GM18517 (cell line): ENCODE results near the gene SPATA2.

Source experiments
- ATAC-seq: cut with Tn5 transposase; IDR thresholded peaks from one replicate; pipeline ENCODE4 v1.9.1; 2021; ENCODE audit warnings: mild to moderate bottlenecking, moderate library complexity; ENCODE audit not compliant: unreplicated experiment

Gene SPATA2

GRCh38 chr20:49887251-49888211 lies 27.8 kb downstream of the SPATA2 start:
- ATAC-seq: no peak

GRCh38 chr20:49886571-49887213 lies 28.6 kb downstream of the SPATA2 start:
- no peak for ATAC-seq

GRCh38 chr20:49885558-49886332 lies 29.6 kb downstream of the SPATA2 start:
- ATAC-seq: no peak

- ATAC-seq: no peak
Observed at GRCh38 chr20:49883246-49883802, 32.0 kb downstream of the SPATA2 start.

- ATAC-seq: no peak
Observed at GRCh38 chr20:49882171-49882970, 33.0 kb downstream of the SPATA2 start.

GRCh38 chr20:49880724-49881445 lies 34.4 kb downstream of the SPATA2 start:
- ATAC-seq: no peak

GRCh38 chr20:49880177-49880576 lies 35.2 kb downstream of the SPATA2 start:
- no peak for ATAC-seq

- no peak for ATAC-seq
Observed at GRCh38 chr20:49878977-49879376, 36.4 kb downstream of the SPATA2 start.

GRCh38 chr20:49877386-49877921 lies 37.9 kb downstream of the SPATA2 start:
- ATAC-seq: no peak

- no peak for ATAC-seq
Observed at GRCh38 chr20:49874696-49875095, 40.6 kb downstream of the SPATA2 start.

- no peak for ATAC-seq
Observed at GRCh38 chr20:49872056-49872455, 43.3 kb downstream of the SPATA2 start.

GRCh38 chr20:49871391-49871948 lies 43.9 kb downstream of the SPATA2 start:
- ATAC-seq: no peak

- no peak for ATAC-seq
Observed at GRCh38 chr20:49870261-49870660, 45.1 kb downstream of the SPATA2 start.

- ATAC-seq: no peak
Observed at GRCh38 chr20:49868964-49869363, 46.4 kb downstream of the SPATA2 start.

GRCh38 chr20:49868538-49868937 lies 46.8 kb downstream of the SPATA2 start:
- no peak for ATAC-seq

- ATAC-seq: no peak
Observed at GRCh38 chr20:49867453-49868215, 47.7 kb downstream of the SPATA2 start.

GRCh38 chr20:49866051-49866450 lies 49.3 kb downstream of the SPATA2 start:
- ATAC-seq: no peak

- no peak for ATAC-seq
Observed at GRCh38 chr20:49865559-49865958, 49.8 kb downstream of the SPATA2 start.
